HG03108 (cell line): ENCODE measurements around the gene RABL2B.
"Not testable (repeated sequence)": the region's sequence is repeated elsewhere in the genome, so short reads cannot be mapped to it uniquely, and the experiment has no call there.

Experiments
- ATAC-seq: cut with Tn5 transposase; IDR thresholded peaks from one replicate; pipeline ENCODE4 v1.9.1; 2021; ENCODE audit warnings: moderate library complexity; ENCODE audit not compliant: unreplicated experiment

Gene RABL2B

DNA sequence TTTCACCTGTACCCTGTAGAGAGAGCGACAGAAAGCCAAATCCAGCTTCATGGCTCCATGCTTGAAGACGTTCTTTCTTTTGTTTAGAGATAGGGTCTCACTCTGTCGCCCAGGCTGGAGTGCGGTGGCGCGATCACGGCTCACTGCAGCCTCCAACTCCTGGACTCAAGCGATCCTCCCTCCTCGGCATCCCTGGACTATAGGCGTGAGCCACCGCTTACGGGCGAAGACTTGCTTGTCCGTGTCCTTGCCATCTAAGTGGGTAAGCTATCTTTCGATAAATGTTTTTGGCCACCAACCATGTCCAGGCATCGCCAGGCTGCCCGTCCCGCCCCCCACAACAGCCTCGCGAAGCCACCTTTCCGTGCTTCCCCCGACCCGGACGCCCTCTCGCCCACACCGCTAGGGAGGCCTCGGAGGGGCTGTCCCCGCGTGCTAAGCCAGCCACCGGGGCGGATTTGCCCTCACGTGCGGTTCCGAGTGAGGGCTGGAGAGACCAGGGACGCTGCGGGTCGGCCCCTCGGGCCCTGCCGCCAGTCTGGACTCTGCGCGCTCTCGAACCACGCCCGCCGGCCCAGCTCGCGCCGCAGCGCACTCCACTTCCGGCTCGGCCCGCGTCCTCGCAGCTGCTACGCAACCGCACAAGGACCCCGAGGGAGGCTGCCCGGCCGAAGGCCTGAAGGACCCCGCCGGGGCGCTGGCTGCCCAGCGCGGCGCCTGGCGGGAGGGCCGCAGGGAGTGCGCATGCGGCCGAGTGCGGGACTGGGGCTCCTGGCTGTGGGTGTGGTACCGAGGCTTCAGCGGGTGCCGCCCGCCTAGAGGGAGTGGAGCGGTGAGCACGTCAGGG lies at the start of gene RABL2B:
TSS of gene RABL2B (minus strand) at position 604 of the 847 bp plus-strand sequence. CDS start 1,342 bp downstream, outside the sequence.
- ATAC-seq = peak; percentile 92

DNA sequence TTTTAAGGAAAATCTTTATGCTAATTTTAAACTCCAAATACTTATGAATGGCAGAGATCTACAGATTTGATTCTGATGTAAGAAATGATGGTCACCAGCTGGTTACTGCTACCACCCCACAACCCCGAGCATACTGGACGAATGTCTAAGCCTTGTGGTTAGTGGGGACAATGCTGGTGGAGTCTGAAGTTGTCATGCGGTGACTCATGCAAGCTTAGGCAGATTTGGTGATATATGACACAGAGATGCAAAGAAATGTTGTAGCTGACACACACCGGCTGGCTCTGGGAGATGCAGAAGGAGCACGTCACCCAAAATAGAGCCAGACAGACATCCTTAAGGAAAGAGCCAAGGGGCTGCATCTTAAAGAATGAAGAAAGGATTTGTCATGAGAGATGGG lies 3.5 kb upstream of the RABL2B start:
- ATAC-seq = not testable (repeated sequence)

DNA sequence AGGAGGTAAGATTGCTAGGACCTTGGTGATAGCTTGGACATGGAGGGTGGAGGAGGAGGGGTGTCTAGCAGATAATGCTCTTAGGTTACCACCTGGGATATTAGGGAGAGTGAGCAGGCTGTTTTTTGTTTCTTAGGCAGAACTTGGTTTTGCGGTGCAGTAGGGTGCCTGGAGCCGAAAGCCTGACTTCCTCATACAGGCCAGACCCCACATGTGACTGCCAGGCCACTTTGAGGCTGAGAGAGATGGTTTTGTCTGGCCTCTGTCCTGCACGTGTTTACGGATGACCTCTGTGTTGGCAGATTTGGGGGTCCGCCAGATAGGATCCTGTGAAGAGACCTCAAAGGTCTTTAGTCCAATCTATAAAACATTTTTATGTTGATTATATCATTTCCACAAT lies 1.9 kb upstream of the RABL2B start:
- not testable (repeated sequence) for ATAC-seq

DNA sequence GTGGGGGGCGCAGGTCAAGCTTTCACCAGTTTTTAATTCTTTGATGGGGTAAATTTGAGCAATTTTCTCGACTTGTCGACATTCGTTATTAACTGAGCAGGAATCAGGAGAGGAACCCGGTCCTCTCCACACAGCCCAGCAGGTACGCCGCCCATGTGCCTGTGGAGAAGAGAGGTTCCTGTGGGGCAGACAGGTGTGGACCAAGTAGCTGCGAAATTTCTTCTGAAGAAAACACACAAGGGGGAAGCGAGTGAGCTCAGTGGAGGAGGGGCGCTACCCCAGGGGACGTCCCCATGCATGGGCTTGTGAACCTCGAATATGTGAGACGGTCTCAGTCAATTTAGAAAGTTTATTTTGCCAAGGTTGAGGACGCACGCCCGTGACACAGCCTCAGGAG lies 442 bp upstream of the RABL2B start:
- peak; percentile 3 for ATAC-seq

DNA sequence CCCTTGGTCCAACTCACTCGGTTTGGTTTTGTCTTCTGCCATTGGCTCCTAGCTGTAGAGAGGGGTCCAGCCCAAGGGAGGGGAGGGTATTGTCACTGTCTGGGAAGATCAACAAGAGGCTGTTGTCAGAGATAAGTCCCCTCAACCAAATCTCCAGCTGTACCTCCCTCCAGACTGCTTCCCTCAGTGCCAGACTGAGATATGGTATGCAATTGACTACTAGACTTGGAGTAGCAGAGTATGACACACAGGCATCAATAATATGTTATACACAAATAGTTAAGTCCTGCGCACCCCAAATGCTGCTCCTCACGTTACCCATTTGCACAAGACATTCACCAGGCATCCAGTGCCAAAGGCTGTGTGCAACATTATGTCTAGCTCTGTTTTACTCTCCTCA lies 1.2 kb downstream of the RABL2B start:
- not testable (repeated sequence) for ATAC-seq

DNA sequence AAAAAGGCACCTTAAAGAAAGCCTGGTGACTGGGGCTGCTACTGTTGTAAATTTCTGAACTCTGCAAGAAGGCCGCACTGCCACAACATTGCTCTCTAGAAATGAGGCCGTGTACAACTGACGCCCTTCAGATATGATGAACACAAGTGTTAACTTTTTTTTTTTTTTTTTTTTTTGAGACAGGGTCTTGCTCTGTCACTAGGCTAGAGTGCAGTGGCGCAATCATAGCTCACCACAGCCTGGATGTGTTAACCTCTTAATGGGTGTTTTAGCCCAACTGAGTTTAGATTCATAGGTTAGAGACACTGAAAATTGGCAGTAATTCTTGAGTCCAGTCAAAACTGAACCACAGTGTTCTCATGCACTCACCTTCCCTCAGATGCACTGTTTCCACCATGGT lies 3.2 kb downstream of the RABL2B start:
- ATAC-seq = not testable (repeated sequence)

DNA sequence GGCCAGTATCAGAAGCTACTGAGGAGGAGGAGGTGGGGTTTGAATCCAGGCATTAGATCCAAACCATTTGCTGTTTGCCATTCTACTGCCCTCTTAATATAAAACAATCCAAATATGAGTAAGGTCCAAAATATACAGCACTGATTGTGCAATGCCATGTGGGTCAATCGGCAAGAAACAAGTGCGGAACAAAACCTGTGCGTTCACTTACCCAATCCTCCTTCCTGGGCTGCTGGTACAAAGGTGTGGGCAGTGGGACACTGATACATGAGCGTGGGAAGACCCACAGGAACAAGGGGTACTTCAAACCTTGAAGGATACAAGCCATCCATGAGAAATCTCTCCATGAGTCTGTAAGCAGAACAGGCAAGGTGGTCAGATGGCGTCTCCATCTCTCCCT lies 5.8 kb downstream of the RABL2B start:
- not testable (repeated sequence) for ATAC-seq

DNA sequence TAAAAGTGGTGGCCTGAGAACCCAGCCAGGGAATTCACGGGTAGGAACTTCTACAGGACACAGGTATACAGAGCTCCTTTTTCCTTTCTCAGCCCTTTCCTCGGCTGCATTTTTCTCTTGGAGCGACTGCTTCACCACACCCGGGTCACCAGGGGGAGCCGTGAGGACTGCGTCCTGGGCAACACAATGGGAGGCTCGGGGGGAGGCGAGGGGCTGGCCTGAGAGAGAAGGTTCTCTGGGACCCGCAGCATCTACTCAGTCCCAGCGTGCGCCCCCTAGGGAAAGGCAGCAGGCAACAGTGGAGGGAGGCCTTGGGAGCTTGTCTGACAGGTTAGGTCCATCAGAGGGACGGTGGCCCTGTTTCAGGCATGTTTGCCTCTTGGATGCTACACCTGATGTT lies 8.3 kb downstream of the RABL2B start:
- not testable (repeated sequence) for ATAC-seq

DNA sequence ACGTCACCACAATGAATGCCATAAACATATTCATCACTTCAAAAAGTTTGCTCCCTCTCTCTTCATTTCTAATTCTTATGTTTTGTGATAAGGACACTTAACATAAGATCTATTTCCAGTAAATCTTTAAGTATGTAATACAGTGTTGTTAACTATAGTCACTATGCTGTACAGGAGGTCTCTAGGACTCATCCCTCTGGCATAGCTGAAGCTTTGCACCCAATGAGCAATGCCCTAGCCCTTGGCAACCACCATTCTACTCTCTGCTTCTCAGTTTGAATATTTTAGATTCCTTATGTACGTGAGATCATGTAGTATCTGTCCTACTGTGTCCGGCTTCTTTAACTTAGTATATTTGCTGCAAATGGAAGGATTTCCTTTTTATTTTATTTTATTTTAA lies 19.1 kb downstream of the RABL2B start:
- ATAC-seq = not testable (repeated sequence)

DNA sequence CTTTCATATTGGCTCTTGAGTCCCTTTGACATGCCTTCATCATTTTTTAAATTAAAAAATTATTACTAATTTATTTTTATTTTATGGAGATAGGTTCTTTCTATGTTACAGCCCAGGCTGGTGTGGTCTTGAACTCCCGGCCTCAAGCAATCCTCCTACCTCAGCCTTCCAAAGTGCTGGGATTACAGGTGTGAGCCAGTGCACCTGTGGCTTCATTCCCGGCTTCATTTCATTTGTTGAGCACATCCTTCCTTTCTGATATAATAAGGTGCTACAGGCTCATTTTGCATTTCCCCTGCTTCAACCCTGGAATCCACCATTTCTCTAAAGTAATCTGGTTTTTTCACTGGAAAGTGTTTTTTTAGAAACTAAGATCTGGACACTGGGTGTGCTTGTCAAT lies 21.6 kb downstream of the RABL2B start:
- ATAC-seq = not testable (repeated sequence)

DNA sequence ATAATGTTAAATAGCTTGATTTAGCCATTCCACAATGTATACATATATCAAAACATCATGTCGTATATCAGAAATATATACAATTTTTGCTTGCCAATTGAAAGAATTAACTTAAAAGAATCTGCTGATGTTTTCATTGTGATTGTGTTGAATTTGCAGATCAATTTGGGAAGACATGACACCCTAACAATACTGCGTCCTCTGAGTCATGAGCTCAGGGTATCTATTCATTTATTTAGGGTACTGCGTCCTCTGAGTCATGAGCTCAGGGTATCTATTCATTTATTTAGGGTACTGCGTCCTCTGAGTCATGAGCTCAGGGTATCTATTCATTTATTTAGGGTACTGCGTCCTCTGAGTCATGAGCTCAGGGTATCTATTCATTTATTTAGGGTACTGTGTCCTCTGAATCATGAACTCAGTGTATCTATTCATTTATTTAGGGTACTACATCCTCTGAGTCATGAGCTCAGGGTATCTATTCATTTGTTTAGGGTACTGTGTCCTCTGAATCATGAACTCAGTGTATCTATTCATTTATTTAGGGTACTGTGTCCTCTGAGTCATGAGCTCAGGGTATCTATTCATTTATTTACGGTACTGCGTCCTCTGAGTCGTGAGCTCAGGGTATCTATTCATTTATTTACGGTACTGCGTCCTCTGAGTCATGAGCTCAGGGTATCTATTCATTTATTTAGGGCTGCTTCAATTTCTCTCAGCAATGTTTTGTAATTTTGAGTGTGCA lies 23.7 kb downstream of the RABL2B start:
- not testable (repeated sequence) for ATAC-seq

DNA sequence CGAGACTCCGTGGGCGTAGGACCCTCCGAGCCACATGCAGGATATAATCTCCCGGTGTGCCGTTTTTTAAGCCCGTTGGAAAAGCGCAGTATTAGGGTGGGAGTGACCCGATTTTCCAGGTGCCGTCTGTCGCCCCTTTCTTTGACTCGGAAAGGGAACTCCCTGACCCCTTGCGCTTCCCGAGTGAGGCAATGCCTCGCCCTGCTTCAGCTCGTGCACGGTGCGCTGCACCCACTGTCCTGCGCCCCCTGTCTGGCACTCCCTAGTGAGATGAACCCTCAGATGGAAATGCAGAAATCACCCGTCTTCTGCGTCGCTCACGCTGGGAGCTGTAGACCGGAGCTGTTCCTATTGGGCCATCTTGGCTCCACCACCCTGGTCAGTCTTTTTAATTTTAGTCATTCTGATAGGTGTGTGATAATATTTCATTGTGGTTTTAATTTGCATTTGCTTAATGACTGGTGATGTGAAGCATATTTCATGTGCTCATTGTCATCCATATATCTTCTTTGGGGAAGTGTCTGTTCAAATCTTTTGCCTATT lies 26.4 kb downstream of the RABL2B start:
- ATAC-seq = not testable (repeated sequence)

DNA sequence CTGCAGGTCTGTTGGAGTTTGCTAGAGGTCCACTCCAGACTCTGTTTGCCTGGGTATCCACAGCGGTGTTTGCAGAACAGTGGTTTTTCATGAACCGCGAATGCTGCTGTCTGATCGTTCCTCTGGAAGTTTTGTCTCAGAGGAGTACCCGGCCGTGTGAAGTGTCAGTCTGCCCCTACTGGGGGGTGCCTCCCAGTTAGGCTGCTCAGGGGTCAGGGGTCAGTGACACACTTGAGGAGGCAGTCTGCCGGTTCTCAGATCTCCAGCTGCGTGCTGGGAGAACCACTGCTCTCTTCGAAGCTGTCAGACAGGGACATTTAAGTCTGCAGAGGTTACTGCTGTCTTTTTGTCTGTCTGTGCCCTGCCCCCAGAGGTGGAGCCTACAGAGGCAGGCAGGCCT lies 27.0 kb downstream of the RABL2B start:
- ATAC-seq = not testable (repeated sequence)

DNA sequence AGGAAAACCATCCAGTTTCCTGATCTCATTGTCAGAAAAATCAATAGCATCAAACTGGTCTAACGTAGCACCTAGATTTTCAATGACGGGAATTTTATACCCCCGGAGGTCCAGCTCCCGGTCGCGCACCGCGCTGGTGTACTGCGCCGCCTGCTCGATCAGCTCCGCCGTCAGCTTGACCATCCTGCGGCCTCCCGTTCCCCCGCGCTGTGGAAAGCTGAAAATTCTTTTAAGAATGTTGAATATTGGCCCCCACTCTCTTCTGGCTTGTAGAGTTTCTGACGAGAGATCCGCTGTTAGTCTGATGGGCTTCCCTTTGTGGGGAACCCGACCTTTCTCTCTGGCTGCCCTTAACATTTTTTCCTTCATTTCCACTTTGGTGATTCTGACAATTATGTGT lies 28.2 kb downstream of the RABL2B start:
- ATAC-seq = not testable (repeated sequence)

DNA sequence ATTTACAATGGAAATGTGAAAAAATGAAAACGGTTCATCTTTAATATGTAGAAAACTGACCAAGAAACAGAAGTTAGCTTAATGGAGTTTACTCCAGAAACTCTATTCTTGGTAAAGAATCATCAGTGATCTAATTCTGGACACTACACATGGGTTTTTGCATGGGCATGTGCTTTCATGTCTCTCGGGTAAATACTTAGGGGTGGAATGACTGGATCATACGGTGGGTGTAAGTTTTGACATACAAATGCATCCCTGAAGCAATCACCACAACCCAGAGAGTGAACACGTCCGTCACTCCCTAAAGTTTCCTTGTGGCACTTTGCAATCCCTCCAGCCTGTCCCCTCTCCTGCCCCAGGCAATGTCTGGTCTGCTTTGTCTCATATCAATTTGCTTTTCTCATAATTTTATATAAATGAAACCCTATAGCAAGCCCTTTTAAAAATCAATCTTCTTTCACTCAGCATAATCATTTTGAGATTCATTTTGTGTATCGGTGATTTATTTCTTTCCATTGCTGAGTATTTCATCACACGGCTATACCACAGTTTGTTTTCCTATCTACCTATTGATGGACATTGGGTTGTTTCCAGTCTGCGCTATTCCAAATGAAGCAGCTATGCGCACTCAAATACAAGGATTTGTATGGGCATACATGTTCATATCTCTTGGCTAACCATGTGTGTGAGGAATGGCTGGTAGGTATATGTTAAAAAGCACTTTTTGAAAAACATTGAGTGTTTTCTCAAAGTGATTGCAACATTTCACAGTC lies 33.9 kb downstream of the RABL2B start:
- ATAC-seq = not testable (repeated sequence)

DNA sequence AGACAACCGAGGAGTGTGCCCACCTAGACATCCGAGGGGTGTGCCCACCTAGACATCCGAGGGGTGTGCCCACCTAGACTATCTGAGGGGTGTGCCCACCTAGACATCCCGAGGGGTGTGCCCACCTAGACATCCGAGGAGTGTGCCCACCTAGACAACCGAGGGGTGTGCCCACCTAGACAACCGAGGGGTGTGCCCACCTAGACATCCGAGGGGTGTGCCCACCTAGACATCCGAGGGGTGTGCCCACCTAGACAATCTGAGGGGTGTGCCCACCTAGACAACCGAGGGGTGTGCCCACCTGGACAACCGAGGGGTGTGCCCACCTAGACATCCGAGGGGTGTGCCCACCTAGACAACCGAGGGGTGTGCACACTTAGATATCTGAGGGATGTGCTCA lies 34.8 kb downstream of the RABL2B start:
- not testable (repeated sequence) for ATAC-seq

DNA sequence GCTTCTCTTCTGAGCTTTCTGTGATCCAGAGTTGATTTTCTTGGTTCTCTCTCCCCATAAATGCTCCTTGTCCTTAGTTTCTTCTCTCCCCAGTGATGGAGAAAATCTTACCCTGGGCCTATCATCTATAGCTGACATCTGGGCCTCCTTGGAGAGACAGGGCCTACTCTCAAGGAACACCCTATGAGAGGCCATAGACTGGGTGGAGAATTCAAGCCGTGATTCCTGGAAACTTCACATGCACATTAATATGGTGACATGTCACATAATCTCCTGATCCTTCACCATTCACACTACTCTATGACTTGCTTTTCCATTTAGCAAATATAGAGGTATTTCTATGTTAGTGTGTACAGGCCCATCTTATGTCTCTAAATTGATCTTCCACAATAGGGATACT lies 35.9 kb downstream of the RABL2B start:
- not testable (repeated sequence) for ATAC-seq

DNA sequence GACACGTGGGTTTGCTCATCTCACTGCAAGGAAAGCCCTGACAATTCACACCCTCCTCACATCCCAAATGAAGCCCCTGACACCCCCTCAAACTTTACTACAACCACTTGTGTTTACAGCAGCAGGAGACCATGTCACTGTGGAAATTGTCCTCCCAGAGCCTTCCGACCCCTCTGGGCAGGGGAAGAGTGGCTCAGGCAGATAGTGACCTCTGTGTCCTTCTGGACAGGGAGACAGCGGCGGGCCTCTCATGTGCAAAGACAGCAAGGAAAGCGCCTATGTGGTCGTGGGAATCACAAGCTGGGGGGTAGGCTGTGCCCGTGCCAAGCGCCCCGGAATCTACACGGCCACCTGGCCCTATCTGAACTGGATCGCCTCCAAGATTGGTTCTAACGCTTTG lies 39.0 kb downstream of the RABL2B start:
- not testable (repeated sequence) for ATAC-seq

DNA sequence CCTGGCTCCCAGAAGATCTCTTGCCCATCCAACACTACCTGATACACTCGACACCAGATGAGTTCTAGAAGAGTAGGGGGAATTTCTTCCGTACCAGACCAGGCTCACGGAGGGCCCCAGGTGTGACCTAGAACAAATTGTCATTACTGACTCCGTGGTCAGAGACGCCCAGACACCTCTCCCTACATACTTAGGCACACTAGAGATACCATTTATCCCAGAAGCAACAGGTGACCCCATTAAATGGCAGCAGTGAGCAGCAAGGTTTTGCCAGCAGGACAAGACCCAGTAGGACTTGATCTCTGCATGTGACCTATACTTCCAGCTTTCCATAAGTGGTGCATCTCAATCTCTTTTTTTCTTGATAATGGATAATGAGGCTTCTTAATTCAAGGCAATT lies 42.7 kb downstream of the RABL2B start:
- not testable (repeated sequence) for ATAC-seq

DNA sequence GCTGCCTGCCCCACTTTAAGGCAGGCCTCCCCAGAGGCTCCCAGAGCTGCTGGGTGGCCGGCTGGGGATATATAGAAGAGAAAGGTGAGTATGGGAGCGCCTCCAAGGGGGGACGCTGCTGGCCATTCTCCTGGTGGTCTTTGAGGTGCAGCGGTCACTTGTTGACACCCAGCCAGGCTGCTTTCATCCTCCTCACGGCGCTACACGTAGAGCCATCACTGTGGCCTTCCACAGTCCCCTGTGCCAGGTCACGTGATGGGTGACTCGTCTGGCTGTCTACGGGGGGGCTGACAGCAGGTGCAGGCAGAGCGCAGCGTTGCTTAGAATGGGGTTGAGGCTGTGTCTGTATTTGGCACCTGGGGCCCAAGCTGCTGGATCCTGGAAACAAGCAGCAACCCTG lies 43.5 kb downstream of the RABL2B start:
- no peak for ATAC-seq

DNA sequence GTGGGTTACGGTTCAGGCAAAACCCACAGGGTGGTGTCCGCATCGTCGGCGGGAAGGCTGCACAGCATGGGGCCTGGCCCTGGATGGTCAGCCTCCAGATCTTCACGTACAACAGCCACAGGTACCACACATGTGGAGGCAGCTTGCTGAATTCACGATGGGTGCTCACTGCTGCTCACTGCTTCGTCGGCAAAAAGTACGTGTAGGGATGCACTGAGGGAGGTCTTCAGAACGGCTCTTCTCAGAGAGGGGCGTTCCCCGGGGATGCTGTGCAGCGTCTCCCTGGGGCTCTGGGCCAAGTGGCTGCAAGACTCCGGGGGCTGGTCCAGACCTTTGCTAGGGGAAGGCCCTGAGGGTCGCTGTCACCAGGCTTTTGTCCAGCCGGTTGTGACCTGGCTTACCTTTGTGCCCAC lies 44.2 kb downstream of the RABL2B start:
- no peak for ATAC-seq
